Skeletal muscle tissue (tissue), 4 donors: ENCODE data around the gene CDH8. TPM values are rescaled to one million over a fixed set of nuclear protein-coding genes. Genes with fewer than 3 reads are reported as not detected.

Experiments
- H3K27ac ChIP-seq: one replicate; pipeline ENCODE4 v1.7.0; 2013; ENCODE audit warnings: mild to moderate bottlenecking, low read depth, low read length, inconsistent platforms
- H3K27me3 ChIP-seq, 3 donors: one replicate each; pipeline ENCODE4 v1.7.0; 2013; ENCODE audit warnings: low read length in 3 of 3; ENCODE audit not compliant: control insufficient read depth in 3 of 3, insufficient read depth in 3 of 3
- H3K36me3 ChIP-seq, 3 donors: one replicate each; pipeline ENCODE4 v1.7.0; 2013; ENCODE audit warnings: low read length in 3 of 3; ENCODE audit not compliant: control insufficient read depth in 3 of 3, insufficient read depth in 3 of 3
- H3K4me1 ChIP-seq, 3 donors: one replicate each; pipeline ENCODE4 v1.7.0; 2013; ENCODE audit warnings: low read length in 3 of 3, mild to moderate bottlenecking in 3 of 3; ENCODE audit not compliant: control insufficient read depth in 3 of 3, insufficient read depth in 3 of 3
- H3K4me3 ChIP-seq, 3 donors: one replicate each; pipeline ENCODE4 v1.7.0; 2013; ENCODE audit warnings: low read length in 3 of 3
- H3K9ac ChIP-seq, 3 donors: one replicate each; pipeline ENCODE4 v1.7.0; 2013; ENCODE audit warnings: low read length in 3 of 3, mild to moderate bottlenecking in 3 of 3, moderate library complexity in 2 of 3, low read depth in 1 of 3
- H3K9me3 ChIP-seq, 3 donors: one replicate each; pipeline ENCODE4 v1.7.0; 2013; ENCODE audit warnings: low read length in 3 of 3; ENCODE audit not compliant: control insufficient read depth in 3 of 3
- total RNA-seq: library from RNA; depleted of rRNA; stranded (reverse); fragments of >200 nt; gene quantifications from one replicate; pipeline ENCODE4 v1.2.3, GENCODE V29; 2014
- donor health status: Osteomylitis.

CDH8 gene
- total RNA-seq, 1 donor from 2014 or later, result 1.0 TPM

GRCh38 chr16:61681124-61681523 lies 355.1 kb downstream of the CDH8 start:
- Histone ChIP-seq H3K4me3 (no peak overlapping the region), H3K9me3 (no peaks in the 10 kb centered on the region), H3K9ac (no peak overlapping the region), H3K27ac (no peak overlapping the region), H3K4me1 (no peaks in the 10 kb centered on the region), H3K36me3 (no peaks in the 10 kb centered on the region), H3K27me3 (no peaks in the 10 kb centered on the region)

- Histone ChIP-seq H3K27ac (no peak overlapping the region), H3K36me3 (no peaks in the 10 kb centered on the region), H3K4me1 (no peaks in the 10 kb centered on the region), H3K9me3 (no peaks in the 10 kb centered on the region), H3K4me3 (no peak overlapping the region), H3K9ac (no peak overlapping the region), H3K27me3 (no peaks in the 10 kb centered on the region)
Observed at GRCh38 chr16:61678182-61678581, 358.1 kb downstream of the CDH8 start.

- Histone ChIP-seq H3K36me3 (no peaks in the 10 kb centered on the region), H3K27me3 (no peaks in the 10 kb centered on the region), H3K9ac (no peak overlapping the region), H3K4me1 (no peaks in the 10 kb centered on the region), H3K9me3 (no peaks in the 10 kb centered on the region), H3K27ac (no peak overlapping the region), H3K4me3 (no peak overlapping the region)
Observed at GRCh38 chr16:61677776-61678175, 358.5 kb downstream of the CDH8 start.

GRCh38 chr16:61676740-61677139 lies 359.5 kb downstream of the CDH8 start:
- H3K36me3 ChIP-seq, result no peaks in the 10 kb centered on the region
- no peaks in the 10 kb centered on the region for H3K4me1 ChIP-seq
- no peaks in the 10 kb centered on the region for H3K9me3 ChIP-seq
- H3K4me3 ChIP-seq, result no peak overlapping the region
- H3K27ac ChIP-seq, result no peak overlapping the region
- no peaks in the 10 kb centered on the region for H3K27me3 ChIP-seq
- H3K9ac ChIP-seq, result no peak overlapping the region

GRCh38 chr16:61671161-61671560 lies 365.1 kb downstream of the CDH8 start:
- Histone ChIP-seq H3K36me3 (no peaks in the 10 kb centered on the region), H3K4me3 (no peak overlapping the region), H3K9me3 (no peaks in the 10 kb centered on the region), H3K9ac (no peak overlapping the region), H3K27ac (no peak overlapping the region), H3K27me3 (no peaks in the 10 kb centered on the region), H3K4me1 (no peaks in the 10 kb centered on the region)

- Histone ChIP-seq H3K27me3 (no peaks in the 10 kb centered on the region), H3K4me3 (no peak overlapping the region), H3K9ac (no peak overlapping the region), H3K36me3 (no peaks in the 10 kb centered on the region), H3K4me1 (no peaks in the 10 kb centered on the region), H3K27ac (no peak overlapping the region), H3K9me3 (no peaks in the 10 kb centered on the region)
Observed at GRCh38 chr16:61665512-61665911, 370.7 kb downstream of the CDH8 start.

- H3K27ac ChIP-seq, result no peak overlapping the region
- H3K4me3 ChIP-seq, result no peak overlapping the region
- H3K27me3 ChIP-seq, result no peaks in the 10 kb centered on the region
Observed at GRCh38 chr16:61659936-61660335, 376.3 kb downstream of the CDH8 start.

GRCh38 chr16:61654962-61655361 lies 381.3 kb downstream of the CDH8 start:
- H3K27ac ChIP-seq, result no peak overlapping the region
- no peaks in the 10 kb centered on the region for H3K36me3 ChIP-seq
- H3K9me3 ChIP-seq, result peaks cover 0 to 2% (median 0%) of the 10 kb centered on the region in 3 donors
- no peak overlapping the region for H3K4me3 ChIP-seq
- no peaks in the 10 kb centered on the region for H3K4me1 ChIP-seq
- H3K27me3 ChIP-seq, result no peaks in the 10 kb centered on the region
- no peak overlapping the region for H3K9ac ChIP-seq

More at GRCh38 chr16:61659936-61660335, 376.3 kb downstream of the CDH8 start:
- Histone ChIP-seq H3K36me3 (no peaks in the 10 kb centered on the region), H3K4me1 (no peaks in the 10 kb centered on the region), H3K9me3 (peaks cover 0 to 2% (median 0%) of the 10 kb centered on the region in 3 donors), H3K9ac (no peak overlapping the region)

GRCh38 chr16:61653544-61653943 lies 382.7 kb downstream of the CDH8 start:
- H3K4me3 ChIP-seq, result no peak overlapping the region
- H3K36me3 ChIP-seq, result no peaks in the 10 kb centered on the region
- no peaks in the 10 kb centered on the region for H3K4me1 ChIP-seq
- no peak overlapping the region for H3K27ac ChIP-seq
- no peaks in the 10 kb centered on the region for H3K27me3 ChIP-seq
- H3K9me3 ChIP-seq, result peaks cover 0 to 2% (median 0%) of the 10 kb centered on the region in 3 donors
- no peak overlapping the region for H3K9ac ChIP-seq

- Histone ChIP-seq H3K9ac (no peak overlapping the region), H3K27ac (no peak overlapping the region), H3K9me3 (no peaks in the 10 kb centered on the region), H3K36me3 (no peaks in the 10 kb centered on the region), H3K27me3 (no peaks in the 10 kb centered on the region), H3K4me1 (no peaks in the 10 kb centered on the region), H3K4me3 (no peak overlapping the region)
Observed at GRCh38 chr16:61645561-61645960, 390.7 kb downstream of the CDH8 start.

- Histone ChIP-seq H3K9me3 (no peaks in the 10 kb centered on the region), H3K27ac (no peak overlapping the region), H3K9ac (no peak overlapping the region), H3K4me1 (no peaks in the 10 kb centered on the region), H3K36me3 (no peaks in the 10 kb centered on the region), H3K27me3 (no peaks in the 10 kb centered on the region), H3K4me3 (no peak overlapping the region)
Observed at GRCh38 chr16:61644736-61645135, 391.5 kb downstream of the CDH8 start.
